CD4-positive, alpha-beta T cell treated with Interleukin-4 for 4 hours (primary cell): ENCODE data around the gene SARDH.
A peak's percentile ranks its signal among the peaks of the same experiment; 100 is the strongest.

Experiments
- DNase-seq: peaks from one replicate; pipeline ENCODE4 v3.0.0-alpha.2; 2020

SARDH gene

GRCh38 chr9:133737774-133738639, at the start of gene SARDH:
SARDH (minus strand) TSS chr9:133738352; CDS start chr9:133734173, 4,179 bp downstream.
- no peak for DNase-seq

GRCh38 chr9:133787754-133788025, 49.5 kb upstream of the SARDH start:
- no peak for DNase-seq

GRCh38 chr9:133786907-133787753, 49.0 kb upstream of the SARDH start:
- no peak for DNase-seq

GRCh38 chr9:133786371-133786753, 48.2 kb upstream of the SARDH start:
- no peak for DNase-seq

- no peak for DNase-seq
Measured at GRCh38 chr9:133785753-133786370, 47.7 kb upstream of the SARDH start.

GRCh38 chr9:133784731-133785561, 46.8 kb upstream of the SARDH start:
- DNase-seq: no peak

GRCh38 chr9:133783331-133783731, 45.2 kb upstream of the SARDH start:
- DNase-seq: no peak

GRCh38 chr9:133782157-133783130, 44.3 kb upstream of the SARDH start:
- DNase-seq: peak; percentile 48

GRCh38 chr9:133781828-133782135, 43.6 kb upstream of the SARDH start:
- no peak for DNase-seq

- no peak for DNase-seq
Measured at GRCh38 chr9:133780962-133781827, 43.0 kb upstream of the SARDH start.

GRCh38 chr9:133780404-133780945, 42.3 kb upstream of the SARDH start:
- DNase-seq: no peak

- DNase-seq: no peak
Measured at GRCh38 chr9:133779516-133780403, 41.6 kb upstream of the SARDH start.

- DNase-seq: no peak
Measured at GRCh38 chr9:133779081-133779480, 40.9 kb upstream of the SARDH start.

GRCh38 chr9:133778336-133779013, 40.3 kb upstream of the SARDH start:
- DNase-seq: no peak

GRCh38 chr9:133777871-133778270, 39.7 kb upstream of the SARDH start:
- DNase-seq: no peak

- no peak for DNase-seq
Measured at GRCh38 chr9:133777068-133777791, 39.1 kb upstream of the SARDH start.

- DNase-seq: no peak
Measured at GRCh38 chr9:133775951-133776905, 38.1 kb upstream of the SARDH start.
